G401.6 (cell line): ENCODE data around the gene ZDHHC11B.
"Not testable (repeated sequence)": the region's sequence is repeated elsewhere in the genome, so short reads cannot be mapped to it uniquely, and the experiment has no call there.

Experiments used
- FAIRE-seq: peaks from 2 replicates; lab custom pipeline; 2012; peaks lifted over from hg19 to GRCh38; lab: Jason Lieb, UNC

Gene ZDHHC11B

GRCh38 chr5:751992-752391, 32.5 kb downstream of the ZDHHC11B start:
- not testable (repeated sequence) for FAIRE-seq

GRCh38 chr5:751496-751895, 33.0 kb downstream of the ZDHHC11B start:
- FAIRE-seq = no peak

- FAIRE-seq = not testable (repeated sequence)
Observed at GRCh38 chr5:750226-750625, 34.3 kb downstream of the ZDHHC11B start.

- no peak for FAIRE-seq
Observed at GRCh38 chr5:749101-749670, 35.3 kb downstream of the ZDHHC11B start.

GRCh38 chr5:748011-748980, 36.2 kb downstream of the ZDHHC11B start:
- not testable (repeated sequence) for FAIRE-seq

GRCh38 chr5:747303-747844, 37.2 kb downstream of the ZDHHC11B start:
- FAIRE-seq = not testable (repeated sequence)

- FAIRE-seq = no peak
Observed at GRCh38 chr5:746258-746761, 38.2 kb downstream of the ZDHHC11B start.

GRCh38 chr5:745272-746142, 39.0 kb downstream of the ZDHHC11B start:
- FAIRE-seq = not testable (repeated sequence)

GRCh38 chr5:743696-744404, 40.7 kb downstream of the ZDHHC11B start:
- not testable (repeated sequence) for FAIRE-seq

GRCh38 chr5:742276-742675, 42.3 kb downstream of the ZDHHC11B start:
- not testable (repeated sequence) for FAIRE-seq

GRCh38 chr5:734145-734544, 50.4 kb downstream of the ZDHHC11B start:
- not testable (repeated sequence) for FAIRE-seq

- FAIRE-seq = not testable (repeated sequence)
Observed at GRCh38 chr5:732754-733454, 51.6 kb downstream of the ZDHHC11B start.

- FAIRE-seq = not testable (repeated sequence)
Observed at GRCh38 chr5:729225-729624, 55.3 kb downstream of the ZDHHC11B start.

GRCh38 chr5:727087-727486, 57.4 kb downstream of the ZDHHC11B start:
- not testable (repeated sequence) for FAIRE-seq

GRCh38 chr5:723865-724264, 60.7 kb downstream of the ZDHHC11B start:
- FAIRE-seq = not testable (repeated sequence)

GRCh38 chr5:723309-723708, 61.2 kb downstream of the ZDHHC11B start:
- FAIRE-seq = not testable (repeated sequence)

GRCh38 chr5:719379-719778, 65.2 kb downstream of the ZDHHC11B start:
- FAIRE-seq = not testable (repeated sequence)

- FAIRE-seq = no peak
Observed at GRCh38 chr5:717143-717542, 67.4 kb downstream of the ZDHHC11B start.

GRCh38 chr5:716740-717139, 67.8 kb downstream of the ZDHHC11B start:
- FAIRE-seq = not testable (repeated sequence)

GRCh38 chr5:715636-716035, 68.9 kb downstream of the ZDHHC11B start:
- FAIRE-seq = not testable (repeated sequence)
